ENCODE measurements around the gene AFF3. TPM values are rescaled to one million over a fixed set of nuclear protein-coding genes. Genes with fewer than 3 reads are reported as not detected.

The AFF3 gene
- total RNA-seq, 1 experiment from 2014 or later, result 0.05 TPM

- Mint-ChIP-seq H3K9me3 (ENCODE audit: unreplicated experiment) (no peaks in the 10 kb centered on the region), H3K4me3 (ENCODE audit: unreplicated experiment) (no peak overlapping the region), H3K4me1 (ENCODE audit: low read depth, unreplicated experiment) (no peaks in the 10 kb centered on the region), H3K36me3 (ENCODE audit: insufficient read depth, unreplicated experiment) (no peaks in the 10 kb centered on the region), H3K27me3 (ENCODE audit: insufficient read depth, unreplicated experiment) (peaks cover 9% of the 10 kb centered on the region), H3K27ac (ENCODE audit: unreplicated experiment) (no peak overlapping the region)
- ChIA-PET CTCF (no interaction called here), POLR2A (no interaction called here)
- Histone ChIP-seq H3K9me3 (no peaks in the 10 kb centered on the region), H3K4me3 (ENCODE audit: low read depth, low read length) (no peak overlapping the region), H3K4me1 (no peaks in the 10 kb centered on the region), H3K36me3 (ENCODE audit: control insufficient read depth, insufficient read depth, low read length) (no peaks in the 10 kb centered on the region), H3K27me3 (replicated peaks; ENCODE audit: control insufficient read depth, insufficient read depth, low read length) (no peaks in the 10 kb centered on the region; the same call in 1 of the 2 replicates)
- no TSS peak for BruUV-seq (replicated peaks)
- no peak for DNase-seq
- TF ChIP-seq, protein P1, sequence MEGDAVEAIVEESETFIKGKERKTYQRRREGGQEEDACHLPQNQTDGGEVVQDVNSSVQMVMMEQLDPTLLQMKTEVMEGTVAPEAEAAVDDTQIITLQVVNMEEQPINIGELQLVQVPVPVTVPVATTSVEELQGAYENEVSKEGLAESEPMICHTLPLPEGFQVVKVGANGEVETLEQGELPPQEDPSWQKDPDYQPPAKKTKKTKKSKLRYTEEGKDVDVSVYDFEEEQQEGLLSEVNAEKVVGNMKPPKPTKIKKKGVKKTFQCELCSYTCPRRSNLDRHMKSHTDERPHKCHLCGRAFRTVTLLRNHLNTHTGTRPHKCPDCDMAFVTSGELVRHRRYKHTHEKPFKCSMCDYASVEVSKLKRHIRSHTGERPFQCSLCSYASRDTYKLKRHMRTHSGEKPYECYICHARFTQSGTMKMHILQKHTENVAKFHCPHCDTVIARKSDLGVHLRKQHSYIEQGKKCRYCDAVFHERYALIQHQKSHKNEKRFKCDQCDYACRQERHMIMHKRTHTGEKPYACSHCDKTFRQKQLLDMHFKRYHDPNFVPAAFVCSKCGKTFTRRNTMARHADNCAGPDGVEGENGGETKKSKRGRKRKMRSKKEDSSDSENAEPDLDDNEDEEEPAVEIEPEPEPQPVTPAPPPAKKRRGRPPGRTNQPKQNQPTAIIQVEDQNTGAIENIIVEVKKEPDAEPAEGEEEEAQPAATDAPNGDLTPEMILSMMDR (IDR thresholded peaks at IDR 0.05; ENCODE audit: insufficient read depth in 1 of 2, low read depth in 1 of 2, low read length in 1 of 2, severe bottlenecking in 1 of 2, unreplicated experiment in 1 of 2), result no peak
- intact Hi-C loops (cut with micrococcal nuclease; ENCODE audit: unreplicated experiment), result no loop called here
These were observed 182.1 kb downstream of the AFF3 start for GRCh38 chr2:99960291-99960690.

DNA sequence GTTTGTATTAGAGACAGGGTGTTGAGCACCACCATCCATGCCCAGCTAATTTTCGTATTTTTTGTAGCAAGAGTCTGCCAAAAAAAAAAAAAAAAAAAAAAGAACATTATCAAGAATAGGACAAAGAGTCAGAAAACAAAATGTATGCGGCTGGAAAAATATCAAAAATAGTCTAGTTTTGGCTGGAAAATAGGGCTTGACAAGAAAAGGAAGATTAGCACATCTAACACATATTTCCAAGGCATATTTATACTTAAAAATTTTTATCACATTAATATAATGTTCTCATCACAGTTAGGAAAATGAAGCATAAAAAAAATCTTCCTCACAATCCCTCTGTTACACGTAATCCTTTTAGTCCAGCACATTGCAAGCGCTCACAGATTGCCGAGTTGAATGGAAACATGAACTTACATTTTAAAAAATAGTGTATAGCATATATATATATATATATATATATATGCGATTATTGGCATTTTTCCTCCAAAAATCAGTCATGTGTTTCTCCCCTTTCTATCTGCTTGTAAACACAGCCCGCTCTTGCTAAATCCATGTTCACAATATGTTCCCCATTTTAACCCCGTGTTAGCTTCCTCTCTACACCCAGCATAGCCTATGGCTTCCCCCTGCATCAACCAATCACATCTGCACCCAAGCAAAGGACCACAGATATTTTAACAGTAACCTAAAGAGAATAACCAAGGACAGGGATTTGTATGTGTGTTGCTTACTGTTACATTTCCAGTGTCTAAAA lies 183.0 kb downstream of the AFF3 start:
- BruUV-seq (replicated peaks), result no TSS peak
- peaks cover 9% of the 10 kb centered on the region for H3K27me3 Mint-ChIP-seq (ENCODE audit: insufficient read depth, unreplicated experiment)

DNA sequence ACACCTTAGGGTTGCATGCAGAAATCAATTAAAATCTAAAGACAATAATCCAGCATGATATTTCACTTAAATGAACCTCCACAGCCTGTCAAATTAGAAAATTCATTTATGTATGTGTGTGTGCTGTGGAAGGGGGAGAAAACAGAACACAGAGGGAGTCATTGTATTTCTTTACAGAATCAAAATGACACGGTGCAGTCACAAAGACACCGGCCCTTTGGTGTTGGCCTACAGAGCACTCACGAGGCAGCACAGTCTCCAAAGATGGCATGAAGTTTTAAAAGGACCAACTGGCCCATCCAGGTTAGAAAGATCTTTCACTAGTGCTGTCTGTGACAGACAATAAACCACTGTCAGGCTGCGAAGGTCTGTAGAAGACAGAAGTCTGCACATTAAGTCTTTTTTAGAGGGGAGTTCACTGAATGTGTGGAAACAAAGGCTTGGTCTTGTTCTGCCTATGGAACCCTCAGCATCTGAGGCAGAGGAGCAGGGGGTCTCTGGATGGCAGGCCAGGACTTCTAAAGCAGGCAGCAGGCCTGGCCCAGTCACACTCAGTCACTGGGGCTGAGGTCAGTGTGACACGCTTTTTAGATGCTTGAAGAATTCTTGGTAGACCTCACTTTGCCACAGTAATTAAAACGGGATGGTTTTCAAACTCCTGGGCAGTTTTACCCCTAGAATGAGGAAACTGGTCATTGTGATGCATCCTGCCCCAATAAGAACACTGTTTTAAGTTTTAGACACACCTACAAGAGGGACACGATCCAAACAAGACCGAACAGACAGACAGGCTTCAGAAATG lies 184.9 kb downstream of the AFF3 start:
- H3K27me3 Mint-ChIP-seq (ENCODE audit: insufficient read depth, unreplicated experiment), result peaks cover 9% of the 10 kb centered on the region
- ChIA-PET CTCF (no interaction called here), POLR2A (no interaction called here)
- DNase-seq, result no peak
- H3K36me3 ChIP-seq (ENCODE audit: control insufficient read depth, insufficient read depth, low read length), result no peaks in the 10 kb centered on the region
- no peaks in the 10 kb centered on the region for H3K27me3 ChIP-seq (replicated peaks; ENCODE audit: control insufficient read depth, insufficient read depth, low read length)
- H3K36me3 Mint-ChIP-seq (ENCODE audit: insufficient read depth, unreplicated experiment), result no peaks in the 10 kb centered on the region
- no peaks in the 10 kb centered on the region for H3K4me1 Mint-ChIP-seq (ENCODE audit: low read depth, unreplicated experiment)
- intact Hi-C loops (cut with micrococcal nuclease; ENCODE audit: unreplicated experiment), result no loop called here
- TF ChIP-seq, protein P1 (IDR thresholded peaks at IDR 0.05; ENCODE audit: insufficient read depth in 1 of 2, low read depth in 1 of 2, low read length in 1 of 2, severe bottlenecking in 1 of 2, unreplicated experiment in 1 of 2), result no peak
- no TSS peak for BruUV-seq (replicated peaks)
- H3K4me3 Mint-ChIP-seq (ENCODE audit: unreplicated experiment), result no peak overlapping the region
- no peak overlapping the region for H3K27ac Mint-ChIP-seq (ENCODE audit: unreplicated experiment)
- H3K9me3 Mint-ChIP-seq (ENCODE audit: unreplicated experiment), result no peaks in the 10 kb centered on the region
- H3K9me3 ChIP-seq, result no peaks in the 10 kb centered on the region
- H3K4me3 ChIP-seq (ENCODE audit: low read depth, low read length), result no peak overlapping the region
- H3K4me1 ChIP-seq, result no peaks in the 10 kb centered on the region

More for the DNA sequence above, 183.0 kb downstream of the AFF3 start:
- Mint-ChIP-seq H3K4me3 (ENCODE audit: unreplicated experiment) (no peak overlapping the region), H3K27ac (ENCODE audit: unreplicated experiment) (no peak overlapping the region), H3K36me3 (ENCODE audit: insufficient read depth, unreplicated experiment) (no peaks in the 10 kb centered on the region), H3K9me3 (ENCODE audit: unreplicated experiment) (no peaks in the 10 kb centered on the region), H3K4me1 (ENCODE audit: low read depth, unreplicated experiment) (no peaks in the 10 kb centered on the region)
- Histone ChIP-seq H3K36me3 (ENCODE audit: control insufficient read depth, insufficient read depth, low read length) (no peaks in the 10 kb centered on the region), H3K9me3 (no peaks in the 10 kb centered on the region), H3K4me3 (ENCODE audit: low read depth, low read length) (no peak overlapping the region), H3K27me3 (replicated peaks; ENCODE audit: control insufficient read depth, insufficient read depth, low read length) (no peaks in the 10 kb centered on the region), H3K4me1 (no peaks in the 10 kb centered on the region)
- ChIA-PET POLR2A (no interaction called here), CTCF (no interaction called here)
- intact Hi-C loops (cut with micrococcal nuclease; ENCODE audit: unreplicated experiment), result no loop called here
- TF ChIP-seq, protein P1 (IDR thresholded peaks at IDR 0.05; ENCODE audit: insufficient read depth in 1 of 2, low read depth in 1 of 2, low read length in 1 of 2, severe bottlenecking in 1 of 2, unreplicated experiment in 1 of 2), result no peak
- DNase-seq, result no peak
